B cell (primary cell): ENCODE results near the gene FHIT. TPM values are rescaled to one million over a fixed set of nuclear protein-coding genes. Genes with fewer than 3 reads are reported as not detected.

Experiments used
- ATAC-seq: fragments of 200-7000 bp; cut with Tn5 transposase; one replicate; pipeline ENCODE4 v1.10.0; 2021; ENCODE audit warnings: low read depth, mild to moderate bottlenecking, moderate number of reproducible peaks, moderate library complexity
- CTCF ChIA-PET: fragments of 350-600 bp; sonication (Branson Sonifier 250); formaldehyde crosslinking; loops from one replicate; lab custom pipeline; 2021; ENCODE audit warnings: antibody characterized with exemption, inconsistent platforms; lab: Charles Lee
- POLR2A ChIA-PET: fragments of 350-600 bp; sonication (Branson Sonifier 250); formaldehyde crosslinking; loops from one replicate; lab custom pipeline; 2021; ENCODE audit warnings: antibody characterized with exemption; lab: Charles Lee
- DNase-seq: peaks from one replicate; pipeline ENCODE4 v3.0.0; 2013
- H2AFZ ChIP-seq: 2 replicates; pipeline ENCODE4 v1.6.1; 2012; ENCODE audit warnings: mild to moderate bottlenecking, low read depth, low read length; ENCODE audit not compliant: insufficient read depth, poor library complexity, severe bottlenecking
- H3K27ac ChIP-seq, 2 donors: 1 replicate in 1 of 2; 2 replicates in 1 of 2; pipeline ENCODE4 v1.5.1; 2012 to 2013; ENCODE audit warnings: low read length in 2 of 2, mild to moderate bottlenecking in 2 of 2, moderate library complexity in 1 of 2
- H3K27me3 ChIP-seq, 4 experiments: fragments of 200-600 bp in 1 of 4; sonication (generic) in 1 of 4; replicated peaks in 1 of 4; 1 replicate in 2 of 4; 2 replicates in 2 of 4; pipeline versions ENCODE4 v1.6.1 to v1.7.0; 2013 to 2016; ENCODE audit warnings: low read length in 3 of 4, mild to moderate bottlenecking in 2 of 4, mixed read lengths in 1 of 4, moderate library complexity in 1 of 4; ENCODE audit not compliant: insufficient read depth in 4 of 4, control insufficient read depth in 3 of 4; ENCODE audit errors: control extremely low read depth in 1 of 4
- H3K36me3 ChIP-seq, 2 experiments: replicated peaks in 1 of 2; 1 replicate in 1 of 2; 2 replicates in 1 of 2; pipeline versions ENCODE4 v1.6.1 to v1.7.1; 2013; ENCODE audit warnings: low read length in 1 of 2; ENCODE audit not compliant: insufficient read depth in 2 of 2, control insufficient read depth in 1 of 2; ENCODE audit errors: control extremely low read depth in 1 of 2, extremely low read depth in 1 of 2
- H3K4me1 ChIP-seq, 2 donors: fragments of 200-600 bp in 1 of 2; sonication (generic) in 1 of 2; 1 replicate in 1 of 2; 2 replicates in 1 of 2; pipeline versions ENCODE4 v1.5.1 to v1.6.1; 2013 to 2017; ENCODE audit warnings: low read length in 2 of 2; ENCODE audit not compliant: control insufficient read depth in 2 of 2, insufficient read depth in 2 of 2
- H3K4me2 ChIP-seq: replicated peaks from 2 replicates; pipeline ENCODE3; 2012; ENCODE audit warnings: mild to moderate bottlenecking, low read depth, low read length; ENCODE audit not compliant: poor library complexity, severe bottlenecking
- H3K4me3 ChIP-seq, 5 experiments: fragments of 200-600 bp in 1 of 5; sonication (generic) in 1 of 5; 1 replicate in 3 of 5; 2 replicates in 2 of 5; pipeline versions ENCODE4 v1.5.1 to v1.7.0; 2011 to 2016; ENCODE audit warnings: low read length in 4 of 5, mild to moderate bottlenecking in 4 of 5, low read depth in 2 of 5, control low read depth in 1 of 5, moderate library complexity in 1 of 5; ENCODE audit not compliant: insufficient read depth in 1 of 5; ENCODE audit errors: control extremely low read depth in 1 of 5, extremely low read depth in 1 of 5
- H3K79me2 ChIP-seq: fragments of 200-600 bp; sonication (generic); one replicate; pipeline ENCODE4 v1.6.0; 2016; ENCODE audit warnings: low read length; ENCODE audit not compliant: control insufficient read depth, insufficient read depth
- H3K9ac ChIP-seq: fragments of 200-600 bp; sonication (generic); 2 replicates; pipeline ENCODE4 v1.6.1; 2017; ENCODE audit warnings: mild to moderate bottlenecking, low read length, moderate library complexity
- H3K9me3 ChIP-seq, 3 donors: one replicate each; pipeline versions ENCODE4 v1.6.1 to v1.7.1; 2013; ENCODE audit warnings: low read length in 2 of 3; ENCODE audit not compliant: control insufficient read depth in 2 of 3, insufficient read depth in 1 of 3; ENCODE audit errors: control extremely low read depth in 1 of 3
- H4K20me1 ChIP-seq: 2 replicates; pipeline ENCODE4 v1.6.0; 2012; ENCODE audit warnings: mild to moderate bottlenecking, low read length; ENCODE audit not compliant: insufficient read depth, control insufficient read depth, poor library complexity, severe bottlenecking
- H3K27ac Mint-ChIP-seq: one replicate; pipeline ENCODE4 v1.8.0; 2021; ENCODE audit warnings: mixed read lengths
- H3K27me3 Mint-ChIP-seq: one replicate; pipeline ENCODE4 v1.8.0; 2021; ENCODE audit warnings: mixed read lengths
- H3K4me1 Mint-ChIP-seq: one replicate; pipeline ENCODE4 v1.8.0; 2021; ENCODE audit warnings: mixed read lengths
- H3K4me3 Mint-ChIP-seq: one replicate; pipeline ENCODE4 v1.8.0; 2021; ENCODE audit warnings: mixed read lengths
- H3K9me3 Mint-ChIP-seq: one replicate; pipeline ENCODE4 v1.8.0; 2022; ENCODE audit warnings: mixed read lengths; ENCODE audit not compliant: insufficient read depth
- CTCF ChIP-seq: fragments of 200-600 bp; IDR thresholded peaks from one replicate; pipeline ENCODE4 v1.8.0; 2022; ENCODE audit warnings: antibody characterized with exemption, mild to moderate bottlenecking
- EZH2 ChIP-seq: IDR thresholded peaks from 2 replicates; pipeline ENCODE4 v1.6.1; 2012; ENCODE audit warnings: borderline replicate concordance, low read depth, mild to moderate bottlenecking, moderate library complexity, low read length; ENCODE audit not compliant: insufficient read depth, poor library complexity, severe bottlenecking
- WGBS: methylation state at CpG from one replicate; pipeline ENCODE4 v1.1.5; 2013; ENCODE audit warnings: missing lambda C conversion rate; ENCODE audit not compliant: insufficient coverage; 5-methylcytosine and 5-hydroxymethylcytosine counted together
- intact Hi-C: fragments of 100-400 bp; cut with micrococcal nuclease; formaldehyde crosslinking; loops from one replicate; pipeline ENCODE4 v1.10.0; 2022
- polyA plus RNA-seq: library from polyadenylated mRNA; depleted of rRNA; stranded (reverse); fragments of >200 nt; gene quantifications from 2 replicates; pipeline ENCODE4 v1.2.3, GENCODE V29; 2012
- total RNA-seq, 2 donors: library from RNA; stranded (reverse); fragments of 120-200 nt in 1 of 2; gene quantifications; 1 replicate in 1 of 2; 2 replicates in 1 of 2; pipeline versions ENCODE4 v1.2.3 to v1.2.4, GENCODE V29; 2013 to 2022

The FHIT gene
- total and polyA plus RNA-seq, 2 donors (not counting 1 experiment from before 2014, with no cell fraction given) = 1.7 to 7.8 TPM

- Mint-ChIP-seq H3K27ac (no peak overlapping the region), H3K4me3 (no peak overlapping the region), H3K27me3 (no peaks in the 10 kb centered on the region), H3K4me1 (no peaks in the 10 kb centered on the region), H3K9me3 (no peaks in the 10 kb centered on the region)
- no peaks in the 10 kb centered on the region for H4K20me1 ChIP-seq
- no peaks in the 10 kb centered on the region for H3K4me1 ChIP-seq
- no CpG with 5 or more reads among the region's 1 CpG for WGBS
- ChIA-PET POLR2A (no interaction called here), CTCF (no interaction called here)
- intact Hi-C loops = no loop called here
- no peak for TF ChIP-seq CTCF
- no peak for TF ChIP-seq EZH2
- no peak for DNase-seq
- H3K9ac ChIP-seq = no peak overlapping the region
- no peaks in the 10 kb centered on the region for H3K27me3 ChIP-seq
- no peak overlapping the region for H3K27ac ChIP-seq
- no peaks in the 10 kb centered on the region for H3K79me2 ChIP-seq
- no peak overlapping the region for H2AFZ ChIP-seq
- H3K36me3 ChIP-seq = no peaks in the 10 kb centered on the region
- ATAC-seq = no peak
- H3K4me3 ChIP-seq = no peak overlapping the region
- no peak overlapping the region for H3K4me2 ChIP-seq
- H3K9me3 ChIP-seq = no peaks in the 10 kb centered on the region
These were observed 821.0 kb downstream of the FHIT start for GRCh38 chr3:60430205-60430604.

GRCh38 chr3:60427109-60427508, 824.1 kb downstream of the FHIT start:
- CTCF ChIA-PET = no interaction called here
- 97% methylated on average over 4 of the region's 5 CpGs for WGBS

More at GRCh38 chr3:60427109-60427508, 824.1 kb downstream of the FHIT start:
- Histone ChIP-seq H4K20me1 (no peaks in the 10 kb centered on the region), H3K27ac (no peak overlapping the region), H3K9ac (no peak overlapping the region), H2AFZ (no peak overlapping the region), H3K4me3 (no peak overlapping the region), H3K4me2 (no peak overlapping the region), H3K36me3 (no peaks in the 10 kb centered on the region), H3K79me2 (no peaks in the 10 kb centered on the region), H3K4me1 (no peaks in the 10 kb centered on the region), H3K9me3 (no peaks in the 10 kb centered on the region), H3K27me3 (no peaks in the 10 kb centered on the region)
- intact Hi-C loops = no loop called here
- no peak overlapping the region for H3K27ac Mint-ChIP-seq
- ATAC-seq (no peak), DNase-seq (no peak)
- H3K9me3 Mint-ChIP-seq = no peaks in the 10 kb centered on the region
- TF ChIP-seq EZH2 (no peak), CTCF (no peak)
- no peaks in the 10 kb centered on the region for H3K4me1 Mint-ChIP-seq
- no peak overlapping the region for H3K4me3 Mint-ChIP-seq
- POLR2A ChIA-PET = no interaction called here
- no peaks in the 10 kb centered on the region for H3K27me3 Mint-ChIP-seq
